Measurements from ENCODE around the gene LCN10. TPM values are rescaled to one million over a fixed set of nuclear protein-coding genes. Genes with fewer than 3 reads are reported as not detected.
A peak's percentile ranks its signal among the peaks of the same experiment; 100 is the strongest.

LCN10 gene
- total and polyA plus RNA-seq, 2 of the 13 experiments (the other 11 are each of a cell fraction or from before 2014, with no cell fraction given): 0.53 to 0.61 TPM

DNA sequence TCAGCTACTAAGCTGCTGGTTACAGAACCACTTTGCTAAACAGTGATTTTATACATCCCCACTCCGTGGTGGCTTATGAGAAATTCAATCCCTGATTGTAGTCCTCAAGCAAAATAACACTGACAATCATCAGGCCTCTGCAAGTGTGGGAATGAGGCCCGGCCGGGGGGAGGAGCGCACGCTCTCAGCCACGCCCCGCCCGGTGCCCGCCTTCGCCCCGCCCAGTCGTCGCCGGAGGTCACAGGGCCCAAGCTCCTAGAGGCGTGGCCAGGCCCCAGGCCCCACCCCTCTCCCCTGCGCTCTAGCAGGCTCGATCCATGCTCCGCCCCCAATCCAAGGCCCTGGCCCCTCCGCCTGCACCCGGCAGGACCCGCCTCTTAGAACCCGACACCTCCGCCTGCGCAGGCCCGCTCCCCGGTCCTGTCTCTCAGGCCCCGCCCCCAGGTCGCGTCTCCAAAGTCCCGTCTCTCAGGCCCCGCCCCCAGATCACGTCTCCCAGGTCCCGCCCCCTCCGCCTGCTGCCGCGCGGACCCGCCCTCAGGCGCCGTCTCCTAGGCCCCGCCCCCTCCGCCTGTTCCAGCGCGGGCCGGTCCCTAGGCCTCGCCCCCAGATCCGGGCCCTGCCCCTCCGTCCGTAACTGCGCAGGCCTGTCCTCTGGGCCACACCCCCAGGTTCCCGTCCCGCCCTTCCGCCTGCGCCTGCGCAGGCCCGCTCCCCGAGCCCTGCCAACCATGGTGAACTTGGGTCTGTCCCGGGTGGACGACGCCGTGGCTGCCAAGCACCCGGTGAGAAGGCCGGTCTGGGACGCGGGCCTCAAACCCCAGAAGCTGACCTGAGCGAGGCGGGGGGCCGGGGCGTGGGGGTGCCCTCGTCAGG is 48.1 kb upstream of the LCN10 start, which contains the start of gene TMEM141 (continued):
- TF ChIP-seq, protein P1, sequence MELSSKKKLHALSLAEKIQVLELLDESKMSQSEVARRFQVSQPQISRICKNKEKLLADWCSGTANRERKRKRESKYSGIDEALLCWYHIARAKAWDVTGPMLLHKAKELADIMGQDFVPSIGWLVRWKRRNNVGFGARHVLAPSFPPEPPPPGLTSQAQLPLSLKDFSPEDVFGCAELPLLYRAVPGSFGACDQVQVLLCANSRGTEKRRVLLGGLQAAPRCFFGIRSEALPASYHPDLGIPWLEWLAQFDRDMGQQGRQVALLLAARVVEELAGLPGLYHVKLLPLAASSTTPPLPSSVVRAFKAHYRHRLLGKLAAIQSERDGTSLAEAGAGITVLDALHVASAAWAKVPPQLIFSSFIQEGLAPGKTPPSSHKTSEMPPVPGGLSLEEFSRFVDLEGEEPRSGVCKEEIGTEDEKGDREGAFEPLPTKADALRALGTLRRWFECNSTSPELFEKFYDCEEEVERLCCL (CRISPR knock-in tag; IDR thresholded peaks at IDR 0.05; ENCODE audit: borderline replicate concordance): peak; percentile 70; the same call in 1 of the 2 replicates
- TF ChIP-seq ARID2 (CRISPR knock-in tag; IDR thresholded peaks at IDR 0.05; ENCODE audit: borderline replicate concordance) (no peak), TBL1XR1 (IDR thresholded peaks at IDR 0.05; ENCODE audit: borderline replicate concordance, low read length, partially characterized antibody) (no peak), ZNF614 (CRISPR knock-in tag; IDR thresholded peaks at IDR 0.05; ENCODE audit: borderline replicate concordance) (no peak), GPN1 (CRISPR knock-in tag; IDR thresholded peaks at IDR 0.05; ENCODE audit: borderline replicate concordance) (no peak), ATAD3A (CRISPR knock-in tag; IDR thresholded peaks at IDR 0.05) (no peak), ZNF792 (CRISPR knock-in tag; IDR thresholded peaks at IDR 0.05) (peak; percentile 19; the same call in 1 of the 2 replicates), CCAR2 (optimal IDR thresholded peaks at IDR 0.05; ENCODE audit: low read depth, low read length) (no peak), SRF (IDR thresholded peaks at IDR 0.05; ENCODE audit: low read depth, low read length) (no peak), KLF13 (CRISPR knock-in tag; IDR thresholded peaks at IDR 0.05) (no peak), GTF3A (CRISPR knock-in tag; conservative IDR thresholded peaks at IDR 0.05) (no peak), HNF4A (CRISPR knock-in tag; IDR thresholded peaks at IDR 0.05) (no peak), ZNF343 (CRISPR knock-in tag; IDR thresholded peaks at IDR 0.05) (no peak), SRSF1 (optimal IDR thresholded peaks at IDR 0.05; ENCODE audit: low read depth, low read length) (no peak), JUND (CRISPR knock-in tag; IDR thresholded peaks at IDR 0.05) (no peak), ARNT2 (CRISPR knock-in tag; IDR thresholded peaks at IDR 0.05; ENCODE audit: low read depth) (0 out of 2 replicates have a peak, but pooled peaks have one; percentile 51)
- TF ChIP-seq, protein P2, sequence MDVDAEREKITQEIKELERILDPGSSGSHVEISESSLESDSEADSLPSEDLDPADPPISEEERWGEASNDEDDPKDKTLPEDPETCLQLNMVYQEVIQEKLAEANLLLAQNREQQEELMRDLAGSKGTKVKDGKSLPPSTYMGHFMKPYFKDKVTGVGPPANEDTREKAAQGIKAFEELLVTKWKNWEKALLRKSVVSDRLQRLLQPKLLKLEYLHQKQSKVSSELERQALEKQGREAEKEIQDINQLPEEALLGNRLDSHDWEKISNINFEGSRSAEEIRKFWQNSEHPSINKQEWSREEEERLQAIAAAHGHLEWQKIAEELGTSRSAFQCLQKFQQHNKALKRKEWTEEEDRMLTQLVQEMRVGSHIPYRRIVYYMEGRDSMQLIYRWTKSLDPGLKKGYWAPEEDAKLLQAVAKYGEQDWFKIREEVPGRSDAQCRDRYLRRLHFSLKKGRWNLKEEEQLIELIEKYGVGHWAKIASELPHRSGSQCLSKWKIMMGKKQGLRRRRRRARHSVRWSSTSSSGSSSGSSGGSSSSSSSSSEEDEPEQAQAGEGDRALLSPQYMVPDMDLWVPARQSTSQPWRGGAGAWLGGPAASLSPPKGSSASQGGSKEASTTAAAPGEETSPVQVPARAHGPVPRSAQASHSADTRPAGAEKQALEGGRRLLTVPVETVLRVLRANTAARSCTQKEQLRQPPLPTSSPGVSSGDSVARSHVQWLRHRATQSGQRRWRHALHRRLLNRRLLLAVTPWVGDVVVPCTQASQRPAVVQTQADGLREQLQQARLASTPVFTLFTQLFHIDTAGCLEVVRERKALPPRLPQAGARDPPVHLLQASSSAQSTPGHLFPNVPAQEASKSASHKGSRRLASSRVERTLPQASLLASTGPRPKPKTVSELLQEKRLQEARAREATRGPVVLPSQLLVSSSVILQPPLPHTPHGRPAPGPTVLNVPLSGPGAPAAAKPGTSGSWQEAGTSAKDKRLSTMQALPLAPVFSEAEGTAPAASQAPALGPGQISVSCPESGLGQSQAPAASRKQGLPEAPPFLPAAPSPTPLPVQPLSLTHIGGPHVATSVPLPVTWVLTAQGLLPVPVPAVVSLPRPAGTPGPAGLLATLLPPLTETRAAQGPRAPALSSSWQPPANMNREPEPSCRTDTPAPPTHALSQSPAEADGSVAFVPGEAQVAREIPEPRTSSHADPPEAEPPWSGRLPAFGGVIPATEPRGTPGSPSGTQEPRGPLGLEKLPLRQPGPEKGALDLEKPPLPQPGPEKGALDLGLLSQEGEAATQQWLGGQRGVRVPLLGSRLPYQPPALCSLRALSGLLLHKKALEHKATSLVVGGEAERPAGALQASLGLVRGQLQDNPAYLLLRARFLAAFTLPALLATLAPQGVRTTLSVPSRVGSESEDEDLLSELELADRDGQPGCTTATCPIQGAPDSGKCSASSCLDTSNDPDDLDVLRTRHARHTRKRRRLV (CRISPR knock-in tag; IDR thresholded peaks at IDR 0.05): no peak
- TF ChIP-seq, protein P3, sequence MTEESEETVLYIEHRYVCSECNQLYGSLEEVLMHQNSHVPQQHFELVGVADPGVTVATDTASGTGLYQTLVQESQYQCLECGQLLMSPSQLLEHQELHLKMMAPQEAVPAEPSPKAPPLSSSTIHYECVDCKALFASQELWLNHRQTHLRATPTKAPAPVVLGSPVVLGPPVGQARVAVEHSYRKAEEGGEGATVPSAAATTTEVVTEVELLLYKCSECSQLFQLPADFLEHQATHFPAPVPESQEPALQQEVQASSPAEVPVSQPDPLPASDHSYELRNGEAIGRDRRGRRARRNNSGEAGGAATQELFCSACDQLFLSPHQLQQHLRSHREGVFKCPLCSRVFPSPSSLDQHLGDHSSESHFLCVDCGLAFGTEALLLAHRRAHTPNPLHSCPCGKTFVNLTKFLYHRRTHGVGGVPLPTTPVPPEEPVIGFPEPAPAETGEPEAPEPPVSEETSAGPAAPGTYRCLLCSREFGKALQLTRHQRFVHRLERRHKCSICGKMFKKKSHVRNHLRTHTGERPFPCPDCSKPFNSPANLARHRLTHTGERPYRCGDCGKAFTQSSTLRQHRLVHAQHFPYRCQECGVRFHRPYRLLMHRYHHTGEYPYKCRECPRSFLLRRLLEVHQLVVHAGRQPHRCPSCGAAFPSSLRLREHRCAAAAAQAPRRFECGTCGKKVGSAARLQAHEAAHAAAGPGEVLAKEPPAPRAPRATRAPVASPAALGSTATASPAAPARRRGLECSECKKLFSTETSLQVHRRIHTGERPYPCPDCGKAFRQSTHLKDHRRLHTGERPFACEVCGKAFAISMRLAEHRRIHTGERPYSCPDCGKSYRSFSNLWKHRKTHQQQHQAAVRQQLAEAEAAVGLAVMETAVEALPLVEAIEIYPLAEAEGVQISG (CRISPR knock-in tag; IDR thresholded peaks at IDR 0.05): peak; percentile 49; the same call in 1 of the 2 replicates
